K562 (cell line): ENCODE data around the gene TAF4. TPM values are rescaled to one million over a fixed set of nuclear protein-coding genes. Genes with fewer than 3 reads are reported as not detected.

Experiments
- ATAC-seq: fragments of 200-7000 bp; cut with Tn5 transposase; 3 replicates; pipeline ENCODE4 v1.9.1; 2020; ENCODE audit warnings: moderate library complexity
- BruUV-seq: library from RNA; stranded (reverse); fragments of 400-500 nt; replicated peaks from 2 replicates; lab custom pipeline; 2021; lab: Mats Ljungman, UMichigan
- CTCF ChIA-PET: fragments of 300-600 bp; formaldehyde crosslinking; extraction: SDS; loops from one replicate; lab custom pipeline; 2021; ENCODE audit warnings: low intra/inter-chr PET ratio; lab: Yijun Ruan, JAX
- POLR2A ChIA-PET: fragments of 300-600, 350-650 bp; sonication (Branson Sonifier 250); formaldehyde crosslinking; extraction: SDS; loops from one replicate; lab custom pipeline; 2021; ENCODE audit warnings: antibody characterized with exemption, inconsistent platforms; lab: Yijun Ruan, JAX
- DNase-seq, 4 experiments: peaks; one replicate each; pipeline versions ENCODE4 v3.0.0 to v3.0.0-alpha.2; 2011 to 2018; ENCODE audit warnings: low spot score in 3 of 4, mixed read lengths in 3 of 4; ENCODE audit errors: extremely low read depth in 1 of 4
- FAIRE-seq: peaks from 2 replicates; lab custom pipeline; 2011; peaks lifted over from hg19 to GRCh38; lab: Jason Lieb, UNC
- H2AFZ ChIP-seq: 2 replicates; pipeline ENCODE4 v1.6.0; 2011; ENCODE audit warnings: low read depth, low read length, control low read depth, inconsistent platforms
- H3K27ac ChIP-seq: fragments of 200-600 bp; 3 replicates; pipeline ENCODE4 v1.8.0; 2011; ENCODE audit warnings: low read depth, mild to moderate bottlenecking, control low read depth, inconsistent platforms, low read length, moderate library complexity, mixed read lengths; ENCODE audit errors: extremely low read depth
- H3K27me3 ChIP-seq, 2 experiments: fragments of 300-600 bp in 1 of 2; 2 replicates in 1 of 2; 3 replicates in 1 of 2; pipeline versions ENCODE4 v1.6.0 to v1.8.0; 2011; ENCODE audit warnings: inconsistent platforms in 2 of 2, low read length in 2 of 2, mild to moderate bottlenecking in 1 of 2, mixed read lengths in 1 of 2, moderate library complexity in 1 of 2; ENCODE audit not compliant: control insufficient read depth in 2 of 2, insufficient read depth in 2 of 2
- H3K36me3 ChIP-seq: fragments of 300-600 bp; 3 replicates; pipeline ENCODE4 v1.8.0; 2011; ENCODE audit warnings: mild to moderate bottlenecking, low read length, inconsistent platforms; ENCODE audit not compliant: control insufficient read depth, insufficient read depth
- H3K4me1 ChIP-seq, 2 experiments: fragments of 200-600 bp in 1 of 2; replicated peaks in 1 of 2; 2 replicates in 1 of 2; 3 replicates in 1 of 2; pipeline versions ENCODE4 v1.5.1 to v1.8.0; 2011; ENCODE audit warnings: inconsistent platforms in 2 of 2, low read length in 2 of 2, mild to moderate bottlenecking in 1 of 2, mixed read lengths in 1 of 2, moderate library complexity in 1 of 2; ENCODE audit not compliant: control insufficient read depth in 2 of 2, insufficient read depth in 2 of 2
- H3K4me2 ChIP-seq: 2 replicates; pipeline ENCODE4 v1.6.1; 2011; ENCODE audit warnings: low read length, control low read depth, inconsistent platforms, mixed read lengths; ENCODE audit not compliant: insufficient read depth
- H3K4me3 ChIP-seq: fragments of 200-600 bp; sonication (generic), shearing (Covaris generic); 2 replicates; pipeline ENCODE4 v1.5.1; 2016; ENCODE audit warnings: control low read depth, inconsistent platforms
- H3K79me2 ChIP-seq: fragments of 200-600 bp; 3 replicates; pipeline ENCODE4 v1.8.0; 2011; ENCODE audit warnings: low read length, inconsistent platforms; ENCODE audit not compliant: control insufficient read depth, insufficient read depth
- H3K9ac ChIP-seq, 2 experiments: 2 replicates each; pipeline versions ENCODE4 v1.6.0 to v1.6.1; 2011; ENCODE audit warnings: low read depth in 2 of 2, low read length in 2 of 2, control low read depth in 1 of 2, inconsistent platforms in 1 of 2, mild to moderate bottlenecking in 1 of 2, mixed read lengths in 1 of 2; ENCODE audit not compliant: insufficient read depth in 1 of 2
- H3K9me1 ChIP-seq: one replicate; pipeline ENCODE4 v1.6.0; 2011; ENCODE audit warnings: inconsistent platforms, mild to moderate bottlenecking, low read length, moderate library complexity; ENCODE audit not compliant: control insufficient read depth, insufficient read depth
- H3K9me3 ChIP-seq: replicated peaks from 2 replicates; pipeline ENCODE4 v1.5.1; 2011; ENCODE audit warnings: low read depth, low read length, inconsistent platforms; ENCODE audit not compliant: control insufficient read depth, insufficient read depth
- H4K20me1 ChIP-seq: replicated peaks from 2 replicates; pipeline ENCODE4 v1.6.1; 2011; ENCODE audit warnings: low read length, inconsistent platforms, mixed read lengths; ENCODE audit not compliant: control insufficient read depth, insufficient read depth
- ARID2 ChIP-seq: fragments of 450-650 bp; IDR thresholded peaks from 2 replicates; pipeline ENCODE4 v1.6.1; 2017; ENCODE audit warnings: antibody characterized with exemption, mild to moderate bottlenecking
- ATF6 ChIP-seq: sonication (generic); formaldehyde crosslinking; IDR thresholded peaks from 2 replicates; pipeline ENCODE4 v1.4.0; 2020; ENCODE audit warnings: mild to moderate bottlenecking, missing genetic modification reagents
- BHLHE40 ChIP-seq: IDR thresholded peaks from 2 replicates; pipeline ENCODE4 v1.6.1; 2011; ENCODE audit warnings: low read length, improper control_type of control experiment
- MCM2 ChIP-seq: fragments of 450-650 bp; IDR thresholded peaks from 2 replicates; pipeline ENCODE4 v1.6.1; 2017; ENCODE audit warnings: low read depth, mild to moderate bottlenecking
- MEF2D ChIP-seq: conservative IDR thresholded peaks from 2 replicates; pipeline ENCODE4 v1.6.1; 2016; ENCODE audit warnings: low read depth, missing genetic modification characterization, missing compliant biosample characterization
- POLR2B ChIP-seq: fragments of 450-650 bp; IDR thresholded peaks from 2 replicates; pipeline ENCODE4 v1.6.1; 2018; ENCODE audit warnings: low read depth; ENCODE audit not compliant: partially characterized antibody
- PTRF ChIP-seq: fragments of 450-650 bp; IDR thresholded peaks from 2 replicates; pipeline ENCODE4 v1.6.1; 2016; ENCODE audit warnings: mild to moderate bottlenecking, missing genetic modification characterization, missing compliant biosample characterization
- SMAD1 ChIP-seq: fragments of 150-350 bp; IDR thresholded peaks from 2 replicates; pipeline ENCODE4 v1.6.1; 2014; ENCODE audit warnings: low read length, low read depth; ENCODE audit not compliant: partially characterized antibody
- ZNF197 ChIP-seq: fragments of 200-800 bp; sonication (Bioruptor generic); IDR thresholded peaks from 2 replicates; pipeline ENCODE4 v1.6.1; 2016; ENCODE audit warnings: low read depth, missing genetic modification characterization, missing compliant biosample characterization
- ZNF384 ChIP-seq: IDR thresholded peaks from 2 replicates; pipeline ENCODE4 v1.6.1; 2012; ENCODE audit warnings: low read depth, low read length, improper control_type of control experiment
- ZNF511 ChIP-seq: sonication (generic); formaldehyde crosslinking; IDR thresholded peaks from 2 replicates; pipeline ENCODE4 v1.8.0; 2022; ENCODE audit warnings: mild to moderate bottlenecking, missing genetic modification reagents
- WGBS: fragments of 100-300 bp; shearing (Covaris generic); methylation state at CpG from one replicate; pipeline ENCODE4 v1.1.6; 2016; ENCODE audit warnings: low coverage, mixed read lengths; ENCODE audit not compliant: insufficient coverage; ENCODE audit errors: missing lambda C conversion rate; 5-methylcytosine and 5-hydroxymethylcytosine counted together
- in situ Hi-C: fragments of 300-500 bp; cut with MboI; formaldehyde crosslinking; loops from 4 replicates; pipeline ENCODE4 v1.15.0; 2018; ENCODE audit warnings: inconsistent platforms, mixed read lengths
- intact Hi-C: fragments of 100-400 bp; cut with micrococcal nuclease; formaldehyde crosslinking; loops from 2 replicates; pipeline ENCODE4 v1.14.2; 2022
- polyA plus RNA-seq, 8 experiments: library from polyadenylated mRNA; depleted of rRNA in 4 of 8; stranded (reverse) in 5 of 8; unstranded in 3 of 8; fragments of >200 nt; fragmentation: Nextera tagmentation in 2 of 8; fragmentation: Illumina TruSeq in 1 of 8; extraction: Ambion mirVana in 2 of 8; extraction: Trizol in 1 of 8; gene quantifications; 2 replicates each; pipeline versions ENCODE4 v1.2.1 to v1.2.3, GENCODE V29; 2011 to 2014; ENCODE audit warnings: inconsistent platforms in 1 of 8, missing spikeins in 1 of 8
- total RNA-seq, 7 experiments: library from RNA; depleted of rRNA in 6 of 7; stranded (reverse); fragments of >200 nt in 6 of 7; fragmentation: Illumina TruSeq in 2 of 7; extraction: Trizol in 2 of 7; gene quantifications; 2 replicates each; pipeline versions ENCODE4 v1.2.1 to v1.2.3, GENCODE V29; 2011 to 2021; ENCODE audit warnings: low replicate concordance in 1 of 7

The TAF4 gene
- total and polyA plus RNA-seq, 9 of the 15 experiments (the other 6 are each of a cell fraction or from before 2014, with no cell fraction given): 0.44 to 28.3 (median 5.6) TPM

GRCh38 chr20:61997372-61997771 is 68.3 kb downstream of the TAF4 start:
- ChIA-PET CTCF (no interaction called here), POLR2A (no interaction called here)
- H3K36me3 ChIP-seq: peaks cover 90% of the 10 kb centered on the region; the same call in 2 of the 3 replicates
- in situ Hi-C loops: loop anchor here (10.0 kb wide), 1 partner anchor 367 kb away; the partner anchor contains the start of gene LAMA5
- BruUV-seq: no TSS peak
- H3K4me2 ChIP-seq: no peak overlapping the region
- 86% methylated on average over 8 of the region's 10 CpGs for WGBS
- H4K20me1 ChIP-seq: no peaks in the 10 kb centered on the region
- TF ChIP-seq ARID2 (no peak), MEF2D (tag) (no peak), BHLHE40 (no peak), PTRF (tag) (no peak)
- TF ChIP-seq, all 486 proteins: peak for 0
- ATAC-seq (no peak), DNase-seq (no peak), FAIRE-seq (no peak)
- Histone ChIP-seq H3K79me2 (no peaks in the 10 kb centered on the region), H2AFZ (no peak overlapping the region), H3K4me3 (no peak overlapping the region), H3K9me3 (no peaks in the 10 kb centered on the region), H3K9ac (no peak overlapping the region), H3K9me1 (no peaks in the 10 kb centered on the region), H3K27ac (no peak overlapping the region), H3K4me1 (no peaks in the 10 kb centered on the region; a peak in 1 of 5 replicates), H3K27me3 (no peaks in the 10 kb centered on the region)
- intact Hi-C loops: no loop called here

GRCh38 chr20:61994546-61994945 is 71.1 kb downstream of the TAF4 start:
- TF ChIP-seq POLR2B (no peak), ATF6 (CRISPR knock-in tag) (no peak), ZNF384 (no peak), ZNF511 (no peak), ZNF197 (CRISPR knock-in tag) (no peak), MCM2 (no peak), SMAD1 (no peak)
- 98% methylated on average over 8 of the region's 8 CpGs for WGBS
- intact Hi-C loops: no loop called here
- POLR2A ChIA-PET: no interaction called here
- FAIRE-seq: no peak
- no peak for DNase-seq
- Histone ChIP-seq H2AFZ (no peak overlapping the region), H3K4me3 (no peak overlapping the region), H4K20me1 (no peaks in the 10 kb centered on the region), H3K4me2 (no peak overlapping the region), H3K79me2 (no peaks in the 10 kb centered on the region), H3K9me3 (no peaks in the 10 kb centered on the region), H3K27ac (no peak overlapping the region), H3K27me3 (no peaks in the 10 kb centered on the region), H3K36me3 (peaks cover 85% of the 10 kb centered on the region; the same call in 2 of the 3 replicates), H3K4me1 (no peaks in the 10 kb centered on the region), H3K9me1 (no peaks in the 10 kb centered on the region), H3K9ac (no peak overlapping the region)
- no TSS peak for BruUV-seq
- ATAC-seq: no peak
- in situ Hi-C loops: loop anchor here (10.0 kb wide), 1 partner anchor 370 kb away; the partner anchor contains the start of gene LAMA5
- CTCF ChIA-PET: no interaction called here
